Subcutaneous adipose tissue (tissue), 4 donors: ENCODE measurements around the gene FABP6. TPM values are rescaled to one million over a fixed set of nuclear protein-coding genes. Genes with fewer than 3 reads are reported as not detected.

Experiments
- CTCF ChIP-seq: fragments of 450-650 bp; IDR thresholded peaks from one replicate; pipeline ENCODE4 v1.5.1; 2016; ENCODE audit warnings: low read depth, mild to moderate bottlenecking, control low read depth, antibody characterized with exemption, moderate library complexity
- total RNA-seq, 4 donors: library from RNA; depleted of rRNA; stranded (reverse); fragments of >200 nt; gene quantifications; one replicate each; pipeline ENCODE4 v1.1.0, GENCODE V29; 2016

The FABP6 gene
- total RNA-seq = not detected

- TF ChIP-seq CTCF = no peak
Measured at GRCh38 chr5:160229190-160229742, at the start of gene FABP6. Gene FABP6, plus strand, starts transcription at chr5:160229506. Its CDS starts 52 bp downstream, at chr5:160229558.

GRCh38 chr5:160180931-160181330 lies 48.4 kb upstream of the FABP6 start:
- no peak for TF ChIP-seq CTCF

GRCh38 chr5:160181965-160182622 lies 47.2 kb upstream of the FABP6 start:
- no peak for TF ChIP-seq CTCF

GRCh38 chr5:160183075-160183474 lies 46.2 kb upstream of the FABP6 start:
- TF ChIP-seq CTCF = no peak

- no peak for TF ChIP-seq CTCF
Measured at GRCh38 chr5:160185626-160186360, 43.5 kb upstream of the FABP6 start.

GRCh38 chr5:160186480-160186879 lies 42.8 kb upstream of the FABP6 start:
- TF ChIP-seq CTCF = no peak

- no peak for TF ChIP-seq CTCF
Measured at GRCh38 chr5:160187091-160187490, 42.2 kb upstream of the FABP6 start.
